ENCODE data around the gene WNT7B. TPM values are rescaled to one million over a fixed set of nuclear protein-coding genes. Genes with fewer than 3 reads are reported as not detected.

Gene WNT7B
- total and polyA plus RNA-seq, 2 experiments from 2014 or later: 0.10 TPM; not detected in 1

GRCh38 chr22:45922256-45922655 is 54.7 kb downstream of the WNT7B start:
- Histone ChIP-seq H3K27ac (ENCODE audit: low read depth) (no peak overlapping the region), H2AFZ (no peak overlapping the region), H4K20me1 (replicated peaks; ENCODE audit: insufficient read depth) (no peaks in the 10 kb centered on the region), H3K36me3 (ENCODE audit: insufficient read depth) (no peaks in the 10 kb centered on the region), H3K4me1 (ENCODE audit: insufficient read depth) (no peaks in the 10 kb centered on the region), H3K4me3 (no peak overlapping the region), H3K4me2 (no peak overlapping the region), H3F3A (replicated peaks; ENCODE audit: low read depth) (no peaks in the 10 kb centered on the region), H3K9me2 (ENCODE audit: insufficient read depth) (no peaks in the 10 kb centered on the region), H3K79me2 (replicated peaks; ENCODE audit: insufficient read depth) (no peaks in the 10 kb centered on the region), H3K27me3 (ENCODE audit: insufficient read depth) (no peaks in the 10 kb centered on the region)
- H3K27ac Mint-ChIP-seq: no peak overlapping the region
- H3K36me3 Mint-ChIP-seq (ENCODE audit: low read depth): no peaks in the 10 kb centered on the region
- H3K4me3 Mint-ChIP-seq: no peak overlapping the region
- no peaks in the 10 kb centered on the region; the same call in 2 of the 3 replicates for H3K4me1 Mint-ChIP-seq
- no peaks in the 10 kb centered on the region for H3K27me3 Mint-ChIP-seq (ENCODE audit: insufficient read depth, low read depth, poor library complexity)
- H3K9me3 Mint-ChIP-seq: no peaks in the 10 kb centered on the region
- ATAC-seq: no peak; the same call in 2 of the 3 replicates
- DNase-seq (ENCODE audit: low spot score): no peak
- TF ChIP-seq CTCF (conservative IDR thresholded peaks at IDR 0.05; ENCODE audit: low read depth in 2 of 2) (0 out of 4 replicates have a peak, but pooled peaks of 1 of the 2 experiments have one; percentile 8), EZH2 (IDR thresholded peaks at IDR 0.05; ENCODE audit: low read depth, unreplicated experiment) (no peak), ZNF114 (CRISPR knock-in tag; IDR thresholded peaks at IDR 0.05) (no peak)

- DNase-seq (ENCODE audit: low spot score): no peak
- no peaks in the 10 kb centered on the region for H3K27me3 ChIP-seq (ENCODE audit: insufficient read depth)
- H3K4me3 ChIP-seq: no peak overlapping the region
- H3F3A ChIP-seq (replicated peaks; ENCODE audit: low read depth): no peaks in the 10 kb centered on the region
- no peak overlapping the region for H2AFZ ChIP-seq
- H3K4me3 Mint-ChIP-seq: no peak overlapping the region
- peaks cover 4% of the 10 kb centered on the region for H3K27me3 Mint-ChIP-seq (ENCODE audit: insufficient read depth, low read depth, poor library complexity)
- H3K4me2 ChIP-seq: no peak overlapping the region
- H3K27ac Mint-ChIP-seq: no peak overlapping the region
- H3K9me3 Mint-ChIP-seq: no peaks in the 10 kb centered on the region; the same call in 2 of the 3 replicates
- H3K36me3 Mint-ChIP-seq (ENCODE audit: low read depth): no peaks in the 10 kb centered on the region
- H3K79me2 ChIP-seq (replicated peaks; ENCODE audit: insufficient read depth): no peaks in the 10 kb centered on the region
- no peaks in the 10 kb centered on the region for H3K9me2 ChIP-seq (ENCODE audit: insufficient read depth)
- no peaks in the 10 kb centered on the region for H4K20me1 ChIP-seq (replicated peaks; ENCODE audit: insufficient read depth)
- no peaks in the 10 kb centered on the region for H3K4me1 ChIP-seq (ENCODE audit: insufficient read depth)
- no peaks in the 10 kb centered on the region for H3K36me3 ChIP-seq (ENCODE audit: insufficient read depth)
- no peak for ATAC-seq
- H3K27ac ChIP-seq (ENCODE audit: low read depth): no peak overlapping the region
- no peaks in the 10 kb centered on the region; the same call in 2 of the 3 replicates for H3K4me1 Mint-ChIP-seq
- TF ChIP-seq ZNF114 (CRISPR knock-in tag; IDR thresholded peaks at IDR 0.05): no peak
- no peak for TF ChIP-seq ETS1 (IDR thresholded peaks at IDR 0.05)
- no peak for TF ChIP-seq STAT1 (IDR thresholded peaks at IDR 0.05; ENCODE audit: unreplicated experiment)
- TF ChIP-seq POLR2AphosphoS5 (IDR thresholded peaks at IDR 0.05; ENCODE audit: low read depth): no peak
- no peak for TF ChIP-seq NANOG (IDR thresholded peaks at IDR 0.05; ENCODE audit: borderline replicate concordance)
- TF ChIP-seq REST (IDR thresholded peaks at IDR 0.05; ENCODE audit: unreplicated experiment): no peak
- no peak for TF ChIP-seq CREB1 (CRISPR knock-in tag; IDR thresholded peaks at IDR 0.05; ENCODE audit: low read depth)
- no peak for TF ChIP-seq EZH2phosphoT487 (IDR thresholded peaks at IDR 0.05; ENCODE audit: unreplicated experiment)
- TF ChIP-seq JUNB (IDR thresholded peaks at IDR 0.05; ENCODE audit: unreplicated experiment): no peak
- TF ChIP-seq ZNF331 (CRISPR knock-in tag; IDR thresholded peaks at IDR 0.05; ENCODE audit: low read depth): no peak
- no peak for TF ChIP-seq EZH2 (IDR thresholded peaks at IDR 0.05; ENCODE audit: low read depth, unreplicated experiment)
These were observed 57.3 kb downstream of the WNT7B start for GRCh38 chr22:45919504-45920286.

Data from GM23338 (cell line).